PC-3 (cell line): ENCODE results near the gene TMEM187.
A peak's percentile ranks its signal among the peaks of the same experiment; 100 is the strongest.

Experiments used
- EZH2 ChIP-seq: fragments of 300-600 bp; sonication (generic); IDR thresholded peaks from one replicate; pipeline ENCODE4 v1.6.1; 2017; ENCODE audit warnings: antibody characterized with exemption, mild to moderate bottlenecking, low read length; ENCODE audit not compliant: unreplicated experiment
- EZH2phosphoT487 ChIP-seq: fragments of 300-600 bp; sonication (generic); IDR thresholded peaks from 2 replicates; pipeline ENCODE4 v1.6.1; 2018; ENCODE audit warnings: mild to moderate bottlenecking, antibody characterized with exemption, low read length, borderline replicate concordance
- TF ChIP-seq, protein P1 (sequence below): fragments of 300-600 bp; sonication (generic); conservative IDR thresholded peaks from 2 replicates; pipeline ENCODE4 v1.5.1; 2017; ENCODE audit warnings: antibody characterized with exemption, low read depth, mild to moderate bottlenecking, low read length

DNA sequence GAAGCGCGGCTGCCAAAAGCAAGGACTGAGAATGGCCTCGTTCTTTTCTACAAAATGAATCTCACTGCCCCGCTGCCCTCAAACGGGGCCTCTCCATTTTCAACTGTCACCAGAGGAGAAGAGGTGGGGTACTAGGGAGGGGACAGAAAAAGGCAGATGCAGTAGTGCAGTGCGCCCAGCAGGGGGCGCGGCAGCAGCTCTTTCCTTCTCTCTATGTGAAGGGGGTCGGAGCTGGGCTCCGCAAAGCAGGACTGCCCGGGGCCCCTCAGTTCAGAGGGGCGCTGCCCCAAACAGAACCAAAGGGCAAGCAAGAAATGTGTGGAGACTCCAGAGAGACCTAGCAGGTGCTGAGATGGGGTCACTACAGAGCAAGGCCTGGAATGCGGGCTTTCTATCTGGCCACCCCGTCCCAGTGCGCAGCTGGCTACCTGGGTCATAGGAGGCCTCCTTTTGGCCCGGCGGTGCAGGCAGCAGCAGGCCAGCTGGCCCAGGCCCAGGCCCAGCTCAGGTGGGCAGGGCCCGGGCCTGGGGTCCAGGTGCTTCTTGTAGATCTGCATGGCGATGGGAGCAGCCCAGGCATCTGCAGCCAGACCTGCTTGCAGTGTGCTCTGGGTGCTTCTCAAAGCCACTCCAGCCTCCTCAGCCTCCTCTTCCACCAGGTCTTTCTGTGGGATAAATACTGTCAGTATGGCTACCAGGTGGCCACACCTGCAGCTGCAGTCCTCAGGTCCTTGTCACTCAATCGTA, 41.2 kb downstream of the TMEM187 start:
- TF ChIP-seq, protein P1, sequence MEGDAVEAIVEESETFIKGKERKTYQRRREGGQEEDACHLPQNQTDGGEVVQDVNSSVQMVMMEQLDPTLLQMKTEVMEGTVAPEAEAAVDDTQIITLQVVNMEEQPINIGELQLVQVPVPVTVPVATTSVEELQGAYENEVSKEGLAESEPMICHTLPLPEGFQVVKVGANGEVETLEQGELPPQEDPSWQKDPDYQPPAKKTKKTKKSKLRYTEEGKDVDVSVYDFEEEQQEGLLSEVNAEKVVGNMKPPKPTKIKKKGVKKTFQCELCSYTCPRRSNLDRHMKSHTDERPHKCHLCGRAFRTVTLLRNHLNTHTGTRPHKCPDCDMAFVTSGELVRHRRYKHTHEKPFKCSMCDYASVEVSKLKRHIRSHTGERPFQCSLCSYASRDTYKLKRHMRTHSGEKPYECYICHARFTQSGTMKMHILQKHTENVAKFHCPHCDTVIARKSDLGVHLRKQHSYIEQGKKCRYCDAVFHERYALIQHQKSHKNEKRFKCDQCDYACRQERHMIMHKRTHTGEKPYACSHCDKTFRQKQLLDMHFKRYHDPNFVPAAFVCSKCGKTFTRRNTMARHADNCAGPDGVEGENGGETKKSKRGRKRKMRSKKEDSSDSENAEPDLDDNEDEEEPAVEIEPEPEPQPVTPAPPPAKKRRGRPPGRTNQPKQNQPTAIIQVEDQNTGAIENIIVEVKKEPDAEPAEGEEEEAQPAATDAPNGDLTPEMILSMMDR, result peak; percentile 84
- TF ChIP-seq EZH2 (no peak), EZH2phosphoT487 (no peak)
